ENCODE measurements around the gene PIK3C2B.

Gene PIK3C2B

GRCh38 chr1:204483791-204484190 lies 10.8 kb downstream of the PIK3C2B start:
- no peak overlapping the region for H3K27ac ChIP-seq
- TF ChIP-seq CTCF (conservative IDR thresholded peaks at IDR 0.05) (no peak), ZFX (IDR thresholded peaks at IDR 0.05) (no peak)

GRCh38 chr1:204480515-204480914 lies 14.1 kb downstream of the PIK3C2B start:
- H3K27ac ChIP-seq = peak overlapping the region; percentile 80
- TF ChIP-seq ZFX (IDR thresholded peaks at IDR 0.05) (no peak), CTCF (conservative IDR thresholded peaks at IDR 0.05) (no peak)

GRCh38 chr1:204479387-204480136 lies 15.0 kb downstream of the PIK3C2B start:
- H3K27ac ChIP-seq = peak overlapping the region; percentile 80
- TF ChIP-seq ZFX (IDR thresholded peaks at IDR 0.05) = no peak
- TF ChIP-seq CTCF (conservative IDR thresholded peaks at IDR 0.05) = no peak

- TF ChIP-seq CTCF (conservative IDR thresholded peaks at IDR 0.05) = no peak
- TF ChIP-seq ZFX (IDR thresholded peaks at IDR 0.05) = no peak
- peak overlapping the region; percentile 80 for H3K27ac ChIP-seq
Measured at GRCh38 chr1:204478921-204479320, 15.7 kb downstream of the PIK3C2B start.

GRCh38 chr1:204478172-204478899 lies 16.3 kb downstream of the PIK3C2B start:
- H3K27ac ChIP-seq = peak overlapping the region; percentile 80
- TF ChIP-seq ZFX (IDR thresholded peaks at IDR 0.05) (no peak), CTCF (conservative IDR thresholded peaks at IDR 0.05) (no peak)

GRCh38 chr1:204477036-204477740 lies 17.4 kb downstream of the PIK3C2B start:
- no peak for TF ChIP-seq CTCF (conservative IDR thresholded peaks at IDR 0.05)
- peak overlapping the region; percentile 80; the same call in 1 of the 2 replicates for H3K27ac ChIP-seq

- no peak overlapping the region for H3K27ac ChIP-seq
- TF ChIP-seq CTCF (conservative IDR thresholded peaks at IDR 0.05) (no peak), ZFX (IDR thresholded peaks at IDR 0.05) (no peak)
Measured at GRCh38 chr1:204476563-204476962, 18.0 kb downstream of the PIK3C2B start.
